Measurements from ENCODE around the gene FBLIM1.

DNA sequence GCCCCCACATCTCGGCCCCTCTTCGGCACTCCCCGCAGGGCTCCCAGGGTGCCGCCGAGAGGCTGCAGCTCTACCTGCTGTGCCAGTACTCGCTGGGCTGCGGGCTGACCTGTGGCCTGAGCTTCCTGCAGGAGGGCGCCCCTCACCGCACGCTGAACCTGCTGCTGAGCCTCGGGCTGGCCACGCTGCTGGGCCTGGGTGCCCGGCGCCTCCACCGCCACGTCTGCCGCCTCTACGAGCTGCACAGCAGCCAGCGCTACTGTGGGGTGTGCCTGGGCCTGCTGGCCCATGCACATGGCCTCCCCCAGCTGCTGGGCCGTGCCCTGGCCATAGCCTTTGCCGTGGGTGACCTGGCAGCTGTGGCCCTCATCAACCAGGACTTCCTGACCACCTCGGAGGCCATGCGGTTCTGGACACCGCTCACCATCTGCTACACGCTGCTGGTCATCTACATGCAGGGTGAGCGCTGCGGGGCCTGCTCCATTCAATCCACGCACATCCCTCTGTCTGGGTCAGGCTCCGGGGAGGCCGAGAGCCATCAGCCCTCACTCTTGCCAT, 14.4 kb upstream of the FBLIM1 start:
- TF ChIP-seq EZH2 (IDR thresholded peaks at IDR 0.05) (no peak), POLR2A (IDR thresholded peaks at IDR 0.05; ENCODE audit: borderline replicate concordance, extremely low read depth, insufficient read depth, insufficient read length) (no peak), POLR2AphosphoS5 (IDR thresholded peaks at IDR 0.05; ENCODE audit: low read depth, low read length) (no peak)
- TF ChIP-seq, protein P1, sequence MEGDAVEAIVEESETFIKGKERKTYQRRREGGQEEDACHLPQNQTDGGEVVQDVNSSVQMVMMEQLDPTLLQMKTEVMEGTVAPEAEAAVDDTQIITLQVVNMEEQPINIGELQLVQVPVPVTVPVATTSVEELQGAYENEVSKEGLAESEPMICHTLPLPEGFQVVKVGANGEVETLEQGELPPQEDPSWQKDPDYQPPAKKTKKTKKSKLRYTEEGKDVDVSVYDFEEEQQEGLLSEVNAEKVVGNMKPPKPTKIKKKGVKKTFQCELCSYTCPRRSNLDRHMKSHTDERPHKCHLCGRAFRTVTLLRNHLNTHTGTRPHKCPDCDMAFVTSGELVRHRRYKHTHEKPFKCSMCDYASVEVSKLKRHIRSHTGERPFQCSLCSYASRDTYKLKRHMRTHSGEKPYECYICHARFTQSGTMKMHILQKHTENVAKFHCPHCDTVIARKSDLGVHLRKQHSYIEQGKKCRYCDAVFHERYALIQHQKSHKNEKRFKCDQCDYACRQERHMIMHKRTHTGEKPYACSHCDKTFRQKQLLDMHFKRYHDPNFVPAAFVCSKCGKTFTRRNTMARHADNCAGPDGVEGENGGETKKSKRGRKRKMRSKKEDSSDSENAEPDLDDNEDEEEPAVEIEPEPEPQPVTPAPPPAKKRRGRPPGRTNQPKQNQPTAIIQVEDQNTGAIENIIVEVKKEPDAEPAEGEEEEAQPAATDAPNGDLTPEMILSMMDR (IDR thresholded peaks at IDR 0.05 in 2 of 3, conservative IDR thresholded peaks at IDR 0.05 in 1 of 3; ENCODE audit: borderline replicate concordance in 1 of 3, insufficient read depth in 1 of 3, low read depth in 2 of 3, low read length in 2 of 3) = no peak
- TF ChIP-seq, protein P2, sequence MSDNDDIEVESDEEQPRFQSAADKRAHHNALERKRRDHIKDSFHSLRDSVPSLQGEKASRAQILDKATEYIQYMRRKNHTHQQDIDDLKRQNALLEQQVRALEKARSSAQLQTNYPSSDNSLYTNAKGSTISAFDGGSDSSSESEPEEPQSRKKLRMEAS (IDR thresholded peaks at IDR 0.05) = no peak

Measured in HCT116 (cell line).